Neutrophil (primary cell): ENCODE data around the gene SUSD6.

Source experiments
- H3K27ac ChIP-seq: fragments of 200-600 bp; sonication (generic); 2 replicates; pipeline ENCODE4 v1.5.1; 2016; ENCODE audit warnings: mild to moderate bottlenecking, moderate library complexity
- H3K27me3 ChIP-seq: fragments of 200-600 bp; sonication (generic); 2 replicates; pipeline ENCODE4 v1.6.0; 2016; ENCODE audit warnings: mild to moderate bottlenecking
- H3K36me3 ChIP-seq: fragments of 200-600 bp; sonication (generic); 2 replicates; pipeline ENCODE4 v1.5.1; 2017
- H3K4me1 ChIP-seq, 2 experiments: fragments of 200-600 bp in 1 of 2; sonication (generic) in 1 of 2; 1 replicate in 1 of 2; 2 replicates in 1 of 2; pipeline versions ENCODE4 v1.5.1 to v1.6.1; 2013 to 2016; ENCODE audit warnings: low read depth in 1 of 2, low read length in 1 of 2, mild to moderate bottlenecking in 1 of 2, moderate library complexity in 1 of 2; ENCODE audit not compliant: control insufficient read depth in 1 of 2, insufficient read depth in 1 of 2
- H3K4me3 ChIP-seq, 2 experiments: fragments of 200-600 bp in 1 of 2; sonication (generic) in 1 of 2; 1 replicate in 1 of 2; 2 replicates in 1 of 2; pipeline ENCODE4 v1.5.1; 2013 to 2016; ENCODE audit warnings: low read depth in 1 of 2, low read length in 1 of 2, mild to moderate bottlenecking in 1 of 2, moderate library complexity in 1 of 2
- H3K9me3 ChIP-seq: fragments of 200-600 bp; sonication (generic); 2 replicates; pipeline ENCODE4 v1.5.1; 2016
- CTCF ChIP-seq: fragments of 200-600 bp; sonication (generic); IDR thresholded peaks from 2 replicates; pipeline ENCODE4 v1.5.1; 2016; ENCODE audit warnings: antibody characterized with exemption

SUSD6 gene

GRCh38 chr14:69749956-69750355 lies 138.6 kb downstream of the SUSD6 start:
- Histone ChIP-seq H3K9me3 (no peaks in the 10 kb centered on the region), H3K27ac (no peak overlapping the region), H3K36me3 (no peaks in the 10 kb centered on the region), H3K27me3 (no peaks in the 10 kb centered on the region), H3K4me1 (no peaks in the 10 kb centered on the region), H3K4me3 (no peak overlapping the region)
- TF ChIP-seq CTCF, result no peak

DNA sequence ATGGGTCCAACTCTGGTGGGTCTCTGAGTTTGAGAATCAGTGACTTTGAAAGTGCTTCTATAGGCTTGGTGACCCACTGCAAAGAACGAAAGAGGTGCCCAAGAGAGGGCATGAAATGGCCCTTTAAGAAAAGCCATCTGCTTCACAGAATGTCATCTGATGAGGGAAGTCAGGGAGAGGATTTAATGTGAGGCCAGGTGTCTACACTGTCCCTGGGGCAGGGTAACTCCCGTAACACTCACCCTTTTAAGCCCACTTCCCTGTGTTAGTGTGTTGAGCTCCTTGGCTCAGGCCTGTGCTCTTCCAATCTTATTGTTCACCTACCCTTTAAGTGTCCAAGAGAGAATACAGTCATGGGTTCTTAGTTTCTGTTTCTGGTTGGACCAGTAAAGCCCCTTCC lies 139.1 kb downstream of the SUSD6 start:
- no peaks in the 10 kb centered on the region for H3K36me3 ChIP-seq
- H3K27me3 ChIP-seq, result no peaks in the 10 kb centered on the region
- no peaks in the 10 kb centered on the region for H3K4me1 ChIP-seq
- no peaks in the 10 kb centered on the region for H3K9me3 ChIP-seq
- no peak overlapping the region for H3K4me3 ChIP-seq
- TF ChIP-seq CTCF, result no peak
- H3K27ac ChIP-seq, result no peak overlapping the region

- TF ChIP-seq CTCF, result no peak
- no peaks in the 10 kb centered on the region for H3K36me3 ChIP-seq
- H3K27ac ChIP-seq, result no peak overlapping the region
- H3K4me1 ChIP-seq, result no peaks in the 10 kb centered on the region
- no peak overlapping the region for H3K4me3 ChIP-seq
- no peaks in the 10 kb centered on the region for H3K27me3 ChIP-seq
- no peaks in the 10 kb centered on the region for H3K9me3 ChIP-seq
These were observed 141.4 kb downstream of the SUSD6 start for GRCh38 chr14:69752773-69753172.

DNA sequence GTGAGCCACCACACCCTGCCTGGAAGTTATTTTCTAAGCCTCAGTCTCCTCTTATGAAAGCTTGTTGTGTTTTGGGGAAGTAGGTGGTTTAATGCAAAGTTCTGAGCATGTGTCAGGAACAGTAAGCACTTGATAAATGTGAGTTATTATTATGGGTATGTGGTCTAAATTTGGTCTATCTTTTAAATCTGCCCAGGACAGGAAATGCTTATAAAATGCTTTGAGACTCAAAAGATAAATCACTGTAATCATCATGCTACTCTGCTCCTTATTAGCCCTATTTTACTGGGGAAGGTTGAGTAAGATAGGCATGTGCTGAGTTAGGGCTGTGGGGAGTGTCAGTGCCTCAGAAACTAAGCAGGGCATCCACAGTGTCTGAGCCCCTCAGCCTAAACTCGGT lies 142.5 kb downstream of the SUSD6 start:
- no peaks in the 10 kb centered on the region for H3K36me3 ChIP-seq
- no peaks in the 10 kb centered on the region for H3K9me3 ChIP-seq
- no peaks in the 10 kb centered on the region for H3K4me1 ChIP-seq
- no peak overlapping the region for H3K27ac ChIP-seq
- no peak overlapping the region for H3K4me3 ChIP-seq
- no peak for TF ChIP-seq CTCF
- H3K27me3 ChIP-seq, result no peaks in the 10 kb centered on the region

GRCh38 chr14:69754487-69754886 lies 143.1 kb downstream of the SUSD6 start:
- no peaks in the 10 kb centered on the region for H3K4me1 ChIP-seq
- no peaks in the 10 kb centered on the region for H3K27me3 ChIP-seq
- H3K4me3 ChIP-seq, result no peak overlapping the region
- no peak for TF ChIP-seq CTCF
- H3K9me3 ChIP-seq, result no peaks in the 10 kb centered on the region
- no peaks in the 10 kb centered on the region for H3K36me3 ChIP-seq
- no peak overlapping the region for H3K27ac ChIP-seq

GRCh38 chr14:69755296-69755695 lies 143.9 kb downstream of the SUSD6 start:
- Histone ChIP-seq H3K36me3 (no peaks in the 10 kb centered on the region), H3K27me3 (no peaks in the 10 kb centered on the region), H3K27ac (no peak overlapping the region), H3K4me3 (no peak overlapping the region), H3K4me1 (no peaks in the 10 kb centered on the region), H3K9me3 (no peaks in the 10 kb centered on the region)
- TF ChIP-seq CTCF, result no peak
